GM04504 (cell line): ENCODE measurements around the gene TEX12.
A peak's percentile ranks its signal among the peaks of the same experiment; 100 is the strongest.

Experiments
- DNase-seq: peaks from one replicate; pipeline ENCODE4 v3.0.0-alpha.2; 2012; ENCODE audit warnings: low read depth

Gene TEX12

GRCh38 chr11:112211536-112211935 lies 44.4 kb downstream of the TEX12 start:
- no peak for DNase-seq

DNA sequence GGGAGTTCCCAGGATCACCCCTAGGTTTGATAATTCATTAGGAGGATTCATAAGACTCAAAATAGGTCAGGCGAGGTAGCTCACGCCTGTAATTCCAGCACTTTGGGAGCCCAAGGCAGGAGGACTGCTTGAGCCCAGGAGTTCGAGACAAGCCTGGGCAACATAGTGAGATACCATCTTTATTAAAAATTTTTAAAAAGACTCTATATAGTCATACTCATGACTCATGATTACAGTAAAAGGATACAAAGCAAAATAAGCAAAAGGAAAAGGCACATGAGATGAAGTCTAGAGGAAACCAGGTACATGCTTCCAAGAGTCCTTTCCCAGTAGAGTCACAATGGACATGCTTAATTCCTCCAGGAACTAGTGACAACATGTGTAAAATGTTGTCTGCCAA lies 45.1 kb downstream of the TEX12 start:
- DNase-seq = no peak

DNA sequence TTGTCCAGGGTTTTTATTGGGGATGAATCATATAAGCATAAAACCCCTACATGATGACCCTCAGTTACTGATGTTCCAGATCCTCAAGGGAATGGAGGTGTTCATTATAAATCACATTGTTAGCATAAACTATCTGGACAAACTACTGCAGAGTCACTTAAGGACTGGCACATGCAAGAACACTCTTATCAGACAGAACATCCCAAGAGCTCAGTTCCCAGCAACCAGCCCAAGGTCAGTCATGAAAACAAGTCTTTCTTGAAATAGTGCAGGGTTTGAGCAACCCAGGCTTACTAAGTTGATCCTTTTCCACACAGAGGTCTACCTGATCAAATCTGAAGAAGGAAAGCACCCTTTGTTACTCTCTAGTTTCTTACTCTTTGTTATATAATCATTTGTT lies 45.5 kb downstream of the TEX12 start:
- no peak for DNase-seq

- no peak for DNase-seq
Observed at GRCh38 chr11:112213753-112214152, 46.6 kb downstream of the TEX12 start.

DNA sequence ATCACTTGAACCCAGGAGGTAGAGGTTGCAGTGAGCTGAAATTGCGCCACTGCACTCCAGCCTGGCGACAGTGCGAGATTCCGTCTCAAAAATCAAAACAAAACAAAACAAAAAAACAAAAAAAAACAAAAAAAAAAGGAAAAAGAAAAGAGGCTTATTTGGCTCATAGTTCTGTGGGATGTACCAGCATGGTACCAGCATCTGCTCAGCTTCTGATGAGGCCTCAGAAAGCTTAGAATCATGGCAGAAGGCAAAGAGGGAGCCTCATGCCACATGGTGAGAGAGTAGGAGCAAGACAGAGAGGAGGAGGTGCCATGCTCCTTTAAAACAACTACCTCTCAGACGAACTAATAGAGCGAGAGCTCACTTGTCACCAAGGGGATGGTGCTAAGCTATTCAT lies 48.4 kb downstream of the TEX12 start:
- DNase-seq = no peak

DNA sequence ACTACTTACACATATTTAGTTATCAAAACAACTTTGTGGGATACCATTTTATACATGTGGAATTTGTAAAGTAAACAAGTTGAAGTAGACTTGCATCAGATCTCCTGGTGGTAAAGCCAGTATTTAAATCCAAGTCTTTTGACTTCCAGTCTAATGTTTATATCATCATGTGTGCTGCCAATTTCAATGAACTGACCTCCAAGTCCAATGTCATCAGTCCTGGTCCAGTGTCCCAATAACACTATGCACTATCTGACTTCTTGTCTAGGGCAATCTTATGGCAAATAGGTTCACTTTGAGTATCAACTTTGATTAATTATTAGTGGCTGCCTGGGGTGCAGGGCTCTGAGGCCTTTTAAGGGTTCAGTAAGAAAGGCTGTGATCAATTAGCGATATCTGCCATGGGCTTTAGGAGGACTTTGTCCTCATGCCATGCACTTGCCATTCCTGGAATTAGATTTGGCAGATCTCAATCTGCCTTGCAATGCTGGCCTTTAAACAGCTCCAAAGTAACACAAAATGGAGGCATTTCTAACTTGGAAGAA lies 49.5 kb downstream of the TEX12 start:
- no peak for DNase-seq

GRCh38 chr11:112219476-112220232 lies 52.5 kb downstream of the TEX12 start:
- peak; percentile 49 for DNase-seq

- DNase-seq = no peak
Observed at GRCh38 chr11:112221274-112221835, 54.2 kb downstream of the TEX12 start.
